Measurements from ENCODE around the gene HSPB2.

HSPB2 gene

GRCh38 chr11:111941963-111942362 is 29.4 kb downstream of the HSPB2 start:
- DNase-seq: no peak

DNA sequence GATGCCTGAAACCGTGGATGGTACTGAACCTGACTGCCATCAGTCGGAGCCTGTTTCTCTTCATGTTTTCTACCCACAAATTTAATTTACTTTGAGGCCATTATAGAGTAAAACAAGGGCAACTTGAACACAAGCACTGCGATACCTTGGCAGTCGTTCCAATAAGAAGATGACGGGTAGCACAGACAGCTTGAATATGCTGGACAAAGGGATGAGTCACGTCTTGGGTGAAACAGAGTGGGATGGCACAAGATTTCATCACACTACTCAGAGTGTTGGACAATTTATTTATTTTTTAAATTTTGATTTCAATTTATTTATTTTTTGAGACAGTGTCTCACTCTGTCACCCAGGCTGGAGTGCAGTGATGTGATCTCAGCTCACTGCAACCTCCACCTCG is 30.3 kb downstream of the HSPB2 start:
- DNase-seq: no peak

GRCh38 chr11:111944139-111944538 is 31.6 kb downstream of the HSPB2 start:
- DNase-seq: no peak

DNA sequence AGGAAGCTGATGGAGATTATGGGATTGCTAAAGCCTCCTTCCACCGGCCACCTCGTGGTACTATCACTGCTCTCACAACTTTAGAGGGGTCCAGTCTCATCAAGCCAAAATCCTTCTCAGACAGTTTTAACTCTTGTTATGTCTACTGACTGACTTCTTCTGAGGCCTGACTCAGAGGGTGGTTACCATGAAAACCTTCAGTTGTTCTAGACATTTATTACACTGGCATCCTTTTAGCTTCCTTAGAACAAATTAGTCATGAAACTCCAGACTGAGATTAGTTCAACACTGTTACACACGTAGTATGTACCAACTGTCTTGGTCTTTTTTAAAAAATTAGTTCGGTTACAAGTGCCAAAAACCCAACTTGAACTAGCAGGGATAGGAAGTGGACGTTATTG is 32.1 kb downstream of the HSPB2 start:
- DNase-seq: no peak

DNA sequence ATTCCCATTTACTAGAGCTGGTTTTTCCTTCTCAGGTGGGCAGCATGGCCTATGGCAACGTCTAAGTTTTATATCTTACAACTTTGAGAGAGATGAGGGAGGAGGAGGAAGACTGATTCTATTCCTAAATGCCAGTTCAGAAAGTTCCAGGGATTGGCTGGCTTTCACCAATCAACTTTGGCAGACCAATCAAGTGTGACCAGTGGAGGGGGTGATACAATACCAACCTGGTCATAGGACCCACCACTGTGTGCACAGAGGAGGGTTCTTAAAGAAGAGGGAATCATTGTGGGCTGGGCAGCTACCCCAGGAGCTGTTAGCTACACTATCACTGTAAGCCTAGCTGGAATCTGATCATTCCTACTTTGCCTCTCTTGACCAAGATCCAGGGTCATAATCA is 32.7 kb downstream of the HSPB2 start:
- no peak for DNase-seq

GRCh38 chr11:111946499-111946898 is 34.0 kb downstream of the HSPB2 start:
- no peak for DNase-seq

GRCh38 chr11:111947143-111947542 is 34.6 kb downstream of the HSPB2 start:
- DNase-seq: no peak

- no peak for DNase-seq
These were observed 37.2 kb downstream of the HSPB2 start for GRCh38 chr11:111949519-111950426.

DNA sequence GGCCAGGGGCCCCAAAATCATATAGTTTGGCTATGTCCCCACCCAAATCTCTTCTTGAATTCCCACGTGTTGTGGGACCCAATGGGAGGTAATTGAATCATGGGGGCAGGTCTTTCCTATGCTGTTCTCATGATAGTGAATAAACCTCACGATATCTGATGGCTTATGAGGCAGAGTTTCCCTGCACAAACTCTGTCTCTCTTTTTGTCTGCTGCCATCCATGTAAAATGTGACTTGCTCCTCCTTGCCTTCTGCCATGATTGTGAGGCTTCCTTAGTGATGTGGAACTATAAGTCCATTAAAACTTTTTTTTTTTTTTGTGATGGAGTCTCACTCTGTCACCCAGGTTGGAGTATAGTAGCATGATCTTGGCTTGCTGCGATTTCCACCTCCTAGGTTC is 39.0 kb downstream of the HSPB2 start:
- no peak for DNase-seq

DNA sequence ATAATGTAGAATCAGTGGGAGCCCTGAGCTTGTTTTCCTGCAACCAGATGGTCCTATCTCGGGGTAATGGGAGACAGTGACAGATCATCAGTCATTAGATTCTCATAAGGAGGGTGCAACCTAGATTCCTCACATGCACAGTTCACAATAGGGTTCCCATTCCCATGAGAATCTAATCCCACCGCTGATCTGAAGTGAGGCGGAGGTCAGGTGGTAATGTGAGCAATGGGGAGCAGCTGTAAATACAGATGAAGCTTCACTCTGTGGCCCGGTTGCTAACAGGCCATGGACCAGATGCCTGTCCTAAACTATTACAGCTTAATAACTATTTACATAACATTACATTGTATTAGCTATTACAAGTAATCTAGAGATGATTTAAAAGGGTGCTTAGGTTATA is 41.6 kb downstream of the HSPB2 start:
- DNase-seq: no peak

DNA sequence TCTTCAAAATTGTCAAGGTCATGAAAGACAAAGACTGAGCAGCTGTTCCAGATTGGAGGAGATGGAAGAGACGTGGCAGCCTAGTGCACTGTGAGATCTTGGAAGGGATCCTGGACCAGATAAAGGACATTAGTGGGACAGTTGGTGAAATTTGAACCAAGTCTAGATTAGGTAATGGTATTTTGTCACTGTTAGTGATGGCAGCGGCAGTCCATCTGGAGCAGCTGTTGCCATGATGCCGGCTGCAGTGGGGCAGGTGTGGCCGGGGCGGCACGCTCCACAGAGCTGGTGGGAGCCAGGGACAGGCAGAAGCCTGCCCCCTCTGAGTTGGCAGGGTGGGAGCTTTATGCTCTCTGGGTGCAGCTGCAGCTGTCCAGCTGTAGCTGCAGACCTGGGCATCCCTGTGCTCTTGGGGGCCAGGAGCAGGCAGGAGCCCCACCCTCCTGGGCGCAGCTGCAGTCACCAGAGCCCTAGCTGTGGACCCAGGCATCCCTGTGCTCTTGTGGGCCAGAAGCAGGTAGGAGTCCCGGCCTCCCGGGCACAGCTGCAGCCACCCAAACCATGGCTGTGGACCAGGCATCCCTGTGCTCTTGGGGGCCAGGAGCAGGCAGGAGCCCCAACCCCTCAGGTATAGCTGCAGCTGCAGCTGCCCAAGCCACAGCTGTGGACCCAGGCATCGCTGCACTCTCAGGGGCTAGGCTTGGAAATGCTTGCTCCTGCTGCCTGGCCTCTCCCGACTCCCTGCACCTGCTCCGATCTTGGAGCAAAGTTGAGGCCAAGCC is 45.3 kb downstream of the HSPB2 start:
- no peak for DNase-seq

GRCh38 chr11:111960916-111961315 is 48.4 kb downstream of the HSPB2 start:
- no peak for DNase-seq

DNA sequence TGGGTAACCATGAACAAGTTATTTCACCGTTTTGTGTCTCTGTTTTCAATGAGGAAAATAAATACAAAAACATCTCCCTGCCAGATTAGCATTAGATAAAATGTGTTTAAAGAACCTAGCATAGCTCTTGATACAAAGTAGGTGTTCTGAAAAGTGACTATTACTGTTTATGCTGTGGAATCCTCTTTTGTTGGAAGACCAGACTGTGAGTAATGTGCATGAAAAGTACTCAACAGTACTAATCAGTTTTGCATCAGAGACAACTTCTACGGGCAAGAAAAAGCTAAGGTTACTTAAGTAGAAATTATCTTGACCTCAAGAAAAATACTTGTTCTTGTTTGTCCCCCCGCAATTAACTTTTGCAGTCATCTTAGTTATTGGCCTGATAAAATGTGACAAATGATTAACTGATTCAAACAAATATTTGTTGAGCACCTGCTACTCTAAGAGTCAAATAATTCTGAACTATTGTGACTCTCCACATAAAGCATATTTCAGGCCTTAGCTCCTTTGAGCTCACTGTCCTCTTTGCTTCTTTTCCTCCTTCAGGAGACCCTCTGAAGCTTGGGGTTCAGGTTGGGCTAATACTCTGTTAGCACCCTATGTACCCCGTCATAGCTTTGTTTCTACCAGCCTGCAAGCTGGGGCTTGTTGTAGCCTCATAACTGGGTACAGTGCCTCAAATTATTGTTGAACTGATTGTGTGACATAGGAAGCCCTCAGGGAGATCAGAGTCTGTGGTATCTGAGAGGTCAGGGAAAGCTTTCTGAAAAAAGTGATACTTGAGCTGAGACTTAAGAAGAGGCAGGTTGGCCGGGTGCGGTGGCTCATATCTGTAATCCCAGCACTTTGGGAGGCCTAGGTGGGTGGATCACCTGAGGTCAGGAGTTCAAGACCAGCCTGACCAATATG is 49.1 kb downstream of the HSPB2 start:
- DNase-seq: no peak

Data from cortex of kidney (tissue), 1 donor.